Stimulated activated CD8-positive, alpha-beta memory T cell treated with anti-CD3 and anti-CD28 coated beads, Interleukin-2, amount 100 ng/mL, for 1 hour (primary cell): ENCODE data around the gene ADAMTS8.

Experiments used
- DNase-seq, 2 donors: peaks; one replicate each; pipeline ENCODE4 v3.0.0-alpha.2; 2020; ENCODE audit warnings: low read depth in 2 of 2

The ADAMTS8 gene

DNA sequence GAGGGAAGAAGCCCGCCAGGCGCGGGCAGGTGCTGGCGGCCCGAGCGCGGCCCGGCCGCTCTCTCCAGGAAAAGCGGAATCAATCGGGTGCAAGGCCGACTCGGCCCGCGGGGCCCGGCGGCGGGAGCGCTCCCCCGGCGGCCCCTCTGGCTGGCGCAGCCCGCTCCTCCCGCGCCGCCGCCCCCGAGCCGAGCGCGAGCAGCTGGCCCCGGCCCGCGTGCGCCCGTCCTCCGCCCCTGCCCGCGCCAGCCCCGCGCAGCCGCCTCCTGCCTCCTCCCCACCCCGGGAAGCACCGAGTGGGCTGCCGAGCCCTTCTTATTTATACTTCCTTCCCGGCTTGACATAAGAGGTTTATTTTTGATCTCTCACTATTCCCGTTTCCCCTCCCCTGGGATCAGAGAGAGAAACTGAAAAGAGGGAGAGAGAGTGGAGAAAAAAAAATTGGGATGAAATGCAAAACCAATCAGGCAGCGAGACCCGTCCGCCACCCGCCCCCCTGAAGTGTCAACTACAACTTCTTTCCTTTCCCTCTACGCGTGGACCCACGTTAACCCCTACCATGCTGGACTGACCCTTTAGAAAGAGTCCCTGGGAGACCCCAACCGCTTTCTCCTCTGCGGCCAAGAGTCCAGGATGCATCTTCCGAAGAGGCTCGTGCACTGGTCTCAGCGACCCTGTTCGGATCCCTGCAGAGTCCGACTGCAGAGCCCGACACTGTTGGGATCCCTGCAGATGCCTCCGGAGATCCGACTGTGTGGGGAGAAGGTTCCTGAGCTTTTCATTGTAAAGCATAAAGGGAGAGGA is at the start of gene ADAMTS8:
Gene ADAMTS8, minus strand, starts transcription at position 294 of the 804 bp plus-strand sequence. CDS start 323 bp downstream, outside the sequence.
- no peak for DNase-seq

GRCh38 chr11:130477586-130478203 is 49.3 kb upstream of the ADAMTS8 start:
- DNase-seq = no peak

- no peak for DNase-seq
These were observed 48.6 kb upstream of the ADAMTS8 start for GRCh38 chr11:130476922-130477491.

GRCh38 chr11:130476200-130476921 is 48.0 kb upstream of the ADAMTS8 start:
- DNase-seq = no peak

DNA sequence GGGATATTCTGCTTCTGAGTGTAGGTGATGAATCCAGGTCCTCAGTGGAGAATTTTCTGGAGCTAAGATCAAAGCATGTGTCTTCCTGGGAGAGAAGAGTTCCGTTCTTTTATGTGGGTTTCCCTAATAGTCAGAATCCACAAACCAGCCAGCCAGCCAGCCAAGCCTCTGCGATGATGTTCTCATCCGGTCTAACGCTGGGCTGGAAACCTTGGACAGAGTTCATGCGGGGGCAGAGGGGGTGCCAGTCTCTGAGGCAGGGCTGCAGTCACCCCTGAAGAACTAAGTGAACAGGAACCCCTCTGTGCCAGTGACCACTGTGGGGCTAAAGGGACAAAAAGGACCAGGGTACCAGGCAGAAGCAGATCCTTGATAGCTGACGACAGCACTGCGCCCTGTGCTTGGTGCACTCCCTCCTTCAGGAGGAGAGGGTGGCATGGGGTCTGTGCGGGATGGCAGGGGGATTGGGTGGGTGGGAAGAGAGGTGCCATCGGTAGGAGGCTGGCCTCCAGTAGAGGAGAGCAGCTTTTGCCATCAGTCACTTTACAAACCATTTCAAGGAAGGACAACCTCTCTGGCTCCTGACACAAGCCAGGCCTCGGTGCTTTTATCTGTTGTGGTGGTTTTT is 47.1 kb upstream of the ADAMTS8 start:
- no peak for DNase-seq

DNA sequence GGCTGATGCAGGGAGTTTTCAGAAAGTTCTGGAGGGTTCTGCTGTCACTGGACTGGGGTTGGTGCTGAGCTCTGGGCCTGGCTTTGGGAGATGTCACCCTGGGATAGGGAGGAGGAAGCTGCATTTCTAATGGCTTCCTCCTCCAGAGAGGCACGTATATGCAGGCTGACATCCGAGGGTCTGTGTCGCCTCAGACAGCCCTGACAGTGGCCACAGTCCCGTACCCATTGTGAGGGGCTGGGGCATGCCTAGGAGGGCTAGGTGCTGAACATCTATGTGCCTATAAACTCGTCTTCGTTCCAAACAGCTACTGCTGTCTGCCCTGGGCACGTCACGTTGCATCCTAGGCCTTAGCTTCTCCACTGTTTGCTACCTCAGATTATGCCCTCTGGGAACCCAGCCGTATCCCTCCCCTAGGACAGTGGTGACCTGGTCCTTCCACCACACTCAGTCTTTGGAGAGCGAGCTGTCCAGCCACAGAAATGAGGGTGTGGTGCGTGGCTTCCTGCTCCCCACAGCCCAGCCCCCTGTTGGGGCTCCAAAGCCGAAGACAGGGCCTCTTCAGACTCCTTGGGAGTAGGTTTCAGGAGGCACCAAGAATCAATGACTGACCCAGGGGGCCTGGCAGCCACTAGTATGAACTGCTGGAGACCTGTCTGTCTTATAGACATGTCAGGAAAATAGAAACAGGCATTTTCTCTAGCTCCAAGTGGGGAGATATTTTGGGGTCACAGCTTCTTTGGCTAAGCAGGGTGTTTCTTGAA is 46.4 kb upstream of the ADAMTS8 start:
- DNase-seq = no peak

DNA sequence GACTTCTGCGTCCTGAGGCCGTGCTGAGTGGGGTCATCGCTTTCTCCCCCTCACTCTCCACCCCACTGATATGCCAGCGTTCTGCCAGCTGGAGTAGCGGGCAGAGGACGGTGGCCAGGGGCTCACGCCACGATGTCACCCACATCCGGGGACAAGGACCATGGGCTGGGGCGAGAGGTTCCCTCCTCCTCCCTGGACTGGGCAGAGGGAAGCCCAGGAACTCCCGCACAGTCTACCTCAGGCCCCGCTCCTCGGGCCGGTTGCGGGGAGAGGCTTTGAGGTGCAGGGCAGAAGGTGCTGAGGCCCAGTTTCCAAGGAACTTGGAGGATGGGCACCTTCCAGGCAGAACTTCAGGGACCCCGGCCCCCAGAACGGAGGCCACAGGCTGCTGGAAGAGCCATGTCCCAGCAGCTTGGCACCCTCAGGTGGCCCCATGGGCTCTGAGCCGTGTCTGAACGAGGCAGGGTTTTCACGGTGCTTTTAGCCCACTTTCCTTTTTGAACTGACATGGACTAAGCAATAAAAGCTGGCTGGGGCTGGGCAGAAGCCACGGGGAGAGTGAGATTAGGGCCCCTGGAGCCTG is 45.5 kb upstream of the ADAMTS8 start:
- no peak for DNase-seq

GRCh38 chr11:130473056-130473794 is 44.8 kb upstream of the ADAMTS8 start:
- DNase-seq = no peak

GRCh38 chr11:130472434-130472961 is 44.1 kb upstream of the ADAMTS8 start:
- no peak for DNase-seq

GRCh38 chr11:130471731-130472433 is 43.5 kb upstream of the ADAMTS8 start:
- DNase-seq = no peak

GRCh38 chr11:130470832-130471706 is 42.7 kb upstream of the ADAMTS8 start:
- no peak for DNase-seq

- DNase-seq = no peak
These were observed 40.8 kb upstream of the ADAMTS8 start for GRCh38 chr11:130469181-130469580.

DNA sequence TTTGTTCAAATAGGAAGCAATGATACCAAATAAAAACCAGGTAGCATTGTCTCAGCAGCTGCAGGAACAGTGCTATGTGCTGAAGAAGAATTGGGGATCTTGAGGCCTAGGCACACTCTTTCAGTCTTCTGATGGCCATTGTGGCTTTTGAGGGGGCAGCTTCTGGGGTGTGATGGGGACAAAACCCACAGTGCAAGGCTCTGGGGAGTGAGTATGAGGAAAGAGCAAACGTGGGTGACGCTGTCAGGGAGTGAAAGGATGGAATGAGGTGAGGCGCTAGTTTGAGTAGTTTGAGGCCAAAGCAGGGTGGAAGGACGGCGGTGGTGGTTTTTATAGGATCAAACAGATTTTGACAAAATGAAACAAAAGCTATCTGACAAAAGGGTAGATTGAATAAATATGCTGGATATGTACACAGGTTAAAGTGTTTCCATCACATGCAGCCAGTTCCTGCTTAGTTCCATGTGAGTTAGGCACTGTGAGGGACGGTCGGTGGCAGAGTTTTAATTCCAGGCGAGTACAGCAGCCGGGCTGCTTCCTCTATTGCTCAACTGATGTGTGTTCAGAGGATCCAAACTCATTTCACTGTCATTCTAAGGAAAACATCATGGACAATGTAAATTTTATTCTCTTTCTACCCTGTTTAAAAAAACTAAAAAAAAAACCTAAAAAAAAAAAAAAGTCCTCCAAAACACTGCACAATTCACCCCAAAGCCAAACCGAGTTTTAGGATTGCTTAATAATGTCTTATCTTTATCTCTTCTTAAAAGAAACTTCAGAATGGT is 38.9 kb upstream of the ADAMTS8 start:
- DNase-seq = no peak

- DNase-seq = no peak
These were observed 36.9 kb upstream of the ADAMTS8 start for GRCh38 chr11:130465263-130465662.

DNA sequence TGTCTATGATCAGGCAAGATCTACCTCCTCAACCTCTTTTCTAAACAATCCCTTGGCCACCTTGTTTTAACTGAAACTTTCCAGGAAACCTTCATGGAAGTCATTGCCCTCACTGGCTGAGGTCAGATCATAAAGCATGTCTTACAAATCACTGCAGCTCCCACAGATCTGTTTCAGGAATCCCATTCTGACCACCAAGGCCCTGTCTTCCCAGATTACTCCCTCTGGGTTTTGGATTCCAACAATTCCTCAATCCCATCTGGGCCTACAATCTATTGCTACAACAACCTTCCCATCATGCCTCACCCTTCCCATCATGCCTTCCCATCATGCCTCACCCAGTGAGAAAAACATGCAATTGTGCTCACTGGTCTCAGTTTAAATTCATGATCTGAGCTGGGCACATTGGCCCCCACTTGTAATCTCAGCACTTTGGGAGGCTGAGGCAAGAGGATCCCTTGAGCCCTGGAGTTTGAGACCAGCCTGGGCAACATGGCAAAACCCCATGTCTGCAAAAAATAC is 35.9 kb upstream of the ADAMTS8 start:
- no peak for DNase-seq

GRCh38 chr11:130462931-130463330 is 34.5 kb upstream of the ADAMTS8 start:
- DNase-seq = no peak
